ENCODE measurements around the gene LYPD6B.

DNA sequence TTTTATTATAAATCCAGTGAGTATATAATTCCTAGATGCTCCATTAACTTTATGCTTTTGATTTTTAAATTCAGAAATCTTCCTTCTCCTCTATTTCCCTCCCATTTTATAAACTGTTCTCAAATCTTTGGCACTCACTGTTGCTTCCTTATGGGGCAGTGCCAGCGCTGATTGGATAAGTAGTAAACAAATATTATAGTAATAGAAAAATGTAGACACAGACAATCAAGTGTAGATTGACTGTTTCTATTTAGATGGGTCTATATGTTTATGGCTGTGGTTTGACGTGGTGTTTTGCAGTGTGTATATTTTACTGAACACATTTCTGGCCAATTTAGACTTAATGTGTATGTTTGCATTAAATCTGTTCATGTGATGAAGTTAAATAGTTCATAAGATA lies 36.6 kb downstream of the LYPD6B start:
- TF ChIP-seq, protein P1, sequence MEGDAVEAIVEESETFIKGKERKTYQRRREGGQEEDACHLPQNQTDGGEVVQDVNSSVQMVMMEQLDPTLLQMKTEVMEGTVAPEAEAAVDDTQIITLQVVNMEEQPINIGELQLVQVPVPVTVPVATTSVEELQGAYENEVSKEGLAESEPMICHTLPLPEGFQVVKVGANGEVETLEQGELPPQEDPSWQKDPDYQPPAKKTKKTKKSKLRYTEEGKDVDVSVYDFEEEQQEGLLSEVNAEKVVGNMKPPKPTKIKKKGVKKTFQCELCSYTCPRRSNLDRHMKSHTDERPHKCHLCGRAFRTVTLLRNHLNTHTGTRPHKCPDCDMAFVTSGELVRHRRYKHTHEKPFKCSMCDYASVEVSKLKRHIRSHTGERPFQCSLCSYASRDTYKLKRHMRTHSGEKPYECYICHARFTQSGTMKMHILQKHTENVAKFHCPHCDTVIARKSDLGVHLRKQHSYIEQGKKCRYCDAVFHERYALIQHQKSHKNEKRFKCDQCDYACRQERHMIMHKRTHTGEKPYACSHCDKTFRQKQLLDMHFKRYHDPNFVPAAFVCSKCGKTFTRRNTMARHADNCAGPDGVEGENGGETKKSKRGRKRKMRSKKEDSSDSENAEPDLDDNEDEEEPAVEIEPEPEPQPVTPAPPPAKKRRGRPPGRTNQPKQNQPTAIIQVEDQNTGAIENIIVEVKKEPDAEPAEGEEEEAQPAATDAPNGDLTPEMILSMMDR (IDR thresholded peaks at IDR 0.05) = no peak
- TF ChIP-seq EZH2 (IDR thresholded peaks at IDR 0.05; ENCODE audit: borderline replicate concordance, insufficient read depth, low read depth, low read length, poor library complexity, severe bottlenecking) = no peak

Data from B cell (primary cell).